GM21381 (cell line): ENCODE results near the gene TXNDC11.

Experiments used
- ATAC-seq: cut with Tn5 transposase; IDR thresholded peaks from one replicate; pipeline ENCODE4 v1.9.1; 2021; ENCODE audit warnings: mild to moderate bottlenecking, moderate library complexity; ENCODE audit not compliant: unreplicated experiment

TXNDC11 gene

DNA sequence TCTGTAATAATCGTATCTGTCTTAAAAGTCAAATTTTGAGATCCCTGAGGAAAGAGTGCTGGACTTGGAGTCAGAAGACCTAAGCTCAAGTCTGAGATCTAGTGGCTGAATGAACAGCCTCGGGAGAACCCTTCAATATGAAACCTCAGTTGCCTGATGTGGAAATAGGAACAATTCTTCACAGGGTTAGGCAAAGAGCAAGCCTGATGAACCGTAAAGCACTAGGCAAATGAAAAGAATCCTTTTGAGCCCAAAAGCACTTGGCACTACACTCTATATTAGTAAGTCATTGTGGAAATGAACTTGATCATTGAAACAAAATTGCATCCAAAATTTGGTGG, 20.2 kb downstream of the TXNDC11 start:
- ATAC-seq: no peak

DNA sequence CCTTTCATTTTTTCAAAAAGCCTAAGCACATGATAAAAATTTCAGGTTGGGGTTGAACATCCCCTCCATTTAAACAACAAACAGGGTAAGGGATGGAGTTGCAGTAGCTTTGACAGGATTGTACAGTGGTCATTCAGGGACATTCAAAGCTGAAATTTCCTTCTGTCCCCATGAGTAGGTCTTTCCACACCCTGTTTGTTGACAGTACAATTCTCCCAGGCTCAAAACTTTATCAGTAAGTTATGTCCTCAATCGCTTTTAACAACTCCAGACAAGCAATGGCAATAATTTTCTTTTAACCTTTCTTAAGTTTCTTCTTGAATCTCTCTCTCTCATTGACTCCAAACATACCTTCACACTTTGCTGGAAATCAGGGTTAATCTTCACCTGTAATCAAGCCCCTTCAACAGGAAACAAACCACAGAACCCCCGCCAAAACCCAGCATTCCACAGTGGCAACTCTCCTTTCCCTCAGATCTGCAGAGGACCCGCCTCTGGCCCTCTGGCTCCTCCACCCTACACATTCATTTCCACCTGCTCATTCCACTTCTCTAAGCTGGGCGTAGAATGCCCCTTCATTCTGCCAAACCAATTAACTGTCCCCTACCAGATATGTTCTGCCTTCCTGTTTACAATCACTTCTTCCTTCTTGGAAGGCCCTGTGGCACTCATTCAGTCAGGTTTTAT, 20.7 kb downstream of the TXNDC11 start:
- ATAC-seq: no peak

DNA sequence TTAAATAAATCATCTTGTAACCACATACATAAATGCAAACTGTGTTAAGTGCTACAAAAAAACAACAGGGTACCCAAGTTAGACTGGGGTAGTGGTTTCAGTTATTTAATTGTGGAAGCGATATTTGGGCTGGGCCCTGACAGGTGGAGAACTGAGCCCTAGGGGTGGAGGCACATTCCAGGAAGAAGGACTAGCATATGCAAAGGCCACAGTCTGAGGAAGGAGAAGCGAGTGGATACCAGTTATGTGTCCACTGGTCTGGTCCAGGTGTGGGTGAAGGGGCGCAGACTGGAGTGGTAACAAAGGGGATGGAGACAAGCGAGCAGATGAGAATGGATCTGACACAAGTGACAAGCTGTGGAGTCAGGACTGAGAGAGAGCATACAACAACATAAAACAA, 22.9 kb downstream of the TXNDC11 start:
- no peak for ATAC-seq

DNA sequence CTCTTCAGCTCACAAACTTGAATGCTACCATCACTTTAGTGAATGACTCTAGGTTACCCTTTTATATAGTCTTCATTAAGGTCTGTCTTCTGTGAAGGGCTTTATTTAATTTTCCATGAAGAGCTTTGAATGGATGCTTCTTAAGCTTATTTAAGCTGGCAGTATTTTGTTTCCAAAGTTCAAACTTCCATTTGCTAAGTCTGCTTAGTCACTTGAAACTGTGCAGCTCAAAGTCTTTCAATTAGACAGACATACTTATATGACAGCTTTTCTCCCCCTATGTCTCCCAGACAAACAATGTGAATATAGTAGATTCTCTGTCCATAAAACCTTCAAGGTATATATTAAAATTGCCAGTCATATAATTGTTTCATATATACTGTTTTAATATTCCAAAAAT, 23.5 kb downstream of the TXNDC11 start:
- ATAC-seq: no peak

DNA sequence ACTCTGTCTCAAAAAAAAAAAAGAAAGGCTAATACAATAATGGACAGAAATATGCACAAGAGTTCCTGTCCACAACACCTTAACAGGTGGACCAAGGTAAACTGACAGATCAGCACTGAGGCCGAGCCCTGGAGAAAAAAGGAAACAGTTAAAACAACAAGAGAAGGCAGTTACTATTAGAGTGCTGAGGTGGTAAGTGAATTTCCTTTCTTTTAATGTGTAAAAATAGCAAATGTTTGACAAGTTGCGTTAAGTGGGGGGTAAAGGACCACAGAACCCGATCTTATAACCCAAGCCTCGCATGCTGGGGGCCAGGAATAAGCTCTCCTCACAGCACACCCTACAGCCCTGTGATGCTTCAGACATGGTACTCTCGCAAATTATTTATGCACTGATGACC, 24.8 kb downstream of the TXNDC11 start:
- ATAC-seq: no peak

DNA sequence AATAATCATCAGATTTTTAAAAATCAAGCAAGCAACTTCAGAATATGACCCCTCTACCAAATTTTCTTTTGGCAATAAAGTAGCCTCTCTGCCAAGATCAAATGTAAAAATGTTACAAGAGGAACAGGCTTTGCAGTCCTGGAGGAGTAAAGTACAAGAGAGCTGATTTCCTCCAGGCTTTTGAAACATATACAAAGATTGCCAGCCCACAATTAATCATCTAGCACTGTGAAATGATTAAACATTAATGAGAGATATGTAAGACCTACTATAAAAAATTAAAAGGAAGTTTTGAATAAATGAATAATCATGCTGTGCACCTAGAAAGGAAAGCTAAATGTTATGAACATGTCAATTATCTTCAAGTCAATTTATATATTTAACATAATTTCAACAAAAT, 26.3 kb downstream of the TXNDC11 start:
- no peak for ATAC-seq

DNA sequence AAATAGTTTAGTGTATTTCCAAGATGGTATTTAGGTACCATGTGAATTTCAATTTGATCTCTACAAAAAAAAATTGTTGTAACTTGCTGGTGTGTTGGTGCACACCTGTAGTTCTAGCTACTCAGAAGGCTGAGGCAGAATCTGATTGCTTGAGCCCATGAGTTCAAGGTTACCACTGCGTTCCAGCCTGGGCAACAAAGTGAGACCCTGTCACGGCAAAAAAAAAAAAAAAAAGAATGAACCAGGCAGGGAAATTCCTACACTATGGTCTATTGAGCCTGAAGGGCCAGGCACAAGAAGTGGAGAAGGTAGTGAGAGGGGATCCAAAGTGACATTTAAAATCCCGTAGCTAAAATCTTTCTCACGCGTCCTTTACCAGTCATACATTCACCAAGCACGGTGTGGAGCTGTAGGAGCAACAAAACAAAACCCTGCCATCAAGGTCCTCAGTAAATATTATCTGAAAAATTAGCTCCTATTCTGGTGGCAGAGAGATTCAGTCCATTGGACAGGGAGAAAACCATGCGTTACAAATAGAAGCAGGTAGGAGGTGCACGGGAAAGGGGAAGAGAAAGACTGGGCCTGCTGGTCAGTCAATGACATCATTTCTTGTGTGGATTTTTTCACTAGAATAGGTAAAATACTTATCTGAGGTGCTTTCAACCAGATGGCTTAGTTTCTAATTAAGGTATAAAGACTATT, 27.3 kb downstream of the TXNDC11 start:
- no peak for ATAC-seq

DNA sequence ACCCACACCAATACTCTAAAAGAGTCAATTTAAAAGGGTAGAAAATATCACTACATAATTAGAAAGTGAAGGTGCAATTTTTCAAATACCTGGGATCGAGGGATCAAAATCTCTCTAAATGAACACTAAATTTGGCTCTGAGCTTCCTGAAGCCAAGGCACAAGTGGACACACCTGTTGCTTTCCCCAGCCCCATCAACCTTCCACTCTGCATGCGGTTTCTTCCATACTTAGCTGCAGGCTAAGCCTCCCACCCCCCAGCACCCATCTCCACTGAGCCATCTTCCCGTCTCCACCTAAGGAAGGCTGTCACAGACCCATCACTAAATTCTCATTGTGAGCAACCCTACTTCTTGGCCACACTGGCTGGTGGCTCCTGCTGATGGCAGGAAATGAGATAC, 30.5 kb downstream of the TXNDC11 start:
- ATAC-seq: no peak

DNA sequence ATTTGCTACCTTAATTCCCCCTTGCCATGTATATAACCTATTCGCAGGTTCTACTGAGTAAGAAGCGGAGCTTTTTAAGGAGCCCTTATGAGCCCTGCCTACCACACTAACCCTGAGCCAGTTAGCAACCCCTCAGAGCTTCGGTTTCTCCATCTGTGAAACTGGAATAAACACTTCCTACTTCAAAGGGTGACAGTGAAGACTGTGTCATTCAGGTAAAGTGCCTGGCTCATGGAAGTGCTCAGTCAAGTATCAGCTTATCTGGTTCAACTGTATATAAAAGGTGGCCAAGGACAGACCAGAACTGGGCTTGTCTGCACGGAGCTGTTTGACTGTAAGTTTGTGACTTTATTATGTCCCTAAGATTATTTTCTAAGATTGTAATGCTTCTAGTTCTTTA, 31.0 kb downstream of the TXNDC11 start:
- no peak for ATAC-seq

DNA sequence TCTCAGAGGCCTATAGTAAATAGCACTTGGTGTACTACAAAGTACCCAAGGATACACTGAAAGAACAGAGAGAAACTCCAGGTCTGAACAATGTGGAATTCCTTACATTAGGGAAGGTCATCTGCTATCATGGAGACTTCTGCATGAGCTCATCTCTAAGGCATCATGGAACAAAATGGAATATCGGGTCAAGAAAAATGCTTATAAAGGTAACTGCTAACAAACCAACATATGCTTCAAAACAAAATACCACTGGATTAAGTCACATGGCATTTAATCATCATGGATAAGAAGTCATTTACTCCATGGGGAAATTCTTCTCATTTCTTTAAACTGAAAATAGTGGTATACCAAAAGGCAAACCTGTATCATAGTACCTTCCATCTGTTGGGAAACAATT, 34.2 kb downstream of the TXNDC11 start:
- no peak for ATAC-seq

DNA sequence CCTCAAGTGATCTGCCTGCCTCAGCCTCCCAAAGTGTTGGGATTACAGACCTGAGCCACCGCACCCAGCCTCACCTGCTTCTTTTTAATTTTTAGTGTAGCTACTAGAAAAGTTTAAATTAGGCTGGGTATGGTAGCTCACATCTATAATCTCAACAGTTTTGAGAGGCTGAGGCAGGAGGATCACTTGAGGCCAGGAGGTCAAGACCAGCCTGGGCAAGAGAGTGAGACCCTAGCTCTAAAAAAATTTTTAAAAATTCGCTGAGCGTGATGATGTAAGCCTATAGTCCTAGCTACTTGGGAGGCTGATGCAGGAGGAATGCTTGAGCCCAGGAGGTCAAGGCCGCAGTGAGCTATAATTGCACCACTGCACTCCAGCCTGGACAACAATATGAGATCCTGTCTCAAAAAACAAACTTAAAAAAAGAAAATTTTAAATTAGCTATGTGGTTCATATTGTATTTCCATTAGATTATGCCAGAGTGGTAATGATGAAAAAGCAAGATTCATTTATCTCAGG, 34.9 kb downstream of the TXNDC11 start:
- ATAC-seq: no peak

DNA sequence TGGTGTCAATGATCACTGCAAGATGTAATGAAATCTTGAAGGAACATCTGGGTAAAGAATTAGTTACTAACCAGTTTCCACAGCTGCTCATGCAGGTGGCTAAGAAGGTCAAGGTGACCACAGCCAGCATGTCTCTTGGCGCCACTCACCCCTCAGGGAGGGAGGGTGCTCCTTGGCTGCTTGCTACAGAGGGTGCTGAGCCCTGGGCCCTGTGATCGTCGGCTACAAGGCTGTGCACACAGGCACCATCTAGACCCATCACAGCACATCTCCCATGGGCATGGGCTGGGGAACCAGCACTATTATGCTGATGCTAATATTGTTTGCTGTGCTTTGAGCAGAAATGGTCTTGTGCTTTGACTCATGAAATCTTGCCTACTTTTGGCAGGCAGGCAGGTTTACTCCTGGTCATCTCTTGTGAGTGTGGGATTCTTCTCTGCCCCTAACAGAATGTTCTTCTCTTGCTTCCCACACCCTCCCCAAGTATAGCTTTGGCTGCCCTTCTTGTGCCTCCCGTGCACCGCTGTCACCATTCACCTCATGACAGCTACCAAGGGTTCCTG, 36.4 kb downstream of the TXNDC11 start:
- no peak for ATAC-seq

DNA sequence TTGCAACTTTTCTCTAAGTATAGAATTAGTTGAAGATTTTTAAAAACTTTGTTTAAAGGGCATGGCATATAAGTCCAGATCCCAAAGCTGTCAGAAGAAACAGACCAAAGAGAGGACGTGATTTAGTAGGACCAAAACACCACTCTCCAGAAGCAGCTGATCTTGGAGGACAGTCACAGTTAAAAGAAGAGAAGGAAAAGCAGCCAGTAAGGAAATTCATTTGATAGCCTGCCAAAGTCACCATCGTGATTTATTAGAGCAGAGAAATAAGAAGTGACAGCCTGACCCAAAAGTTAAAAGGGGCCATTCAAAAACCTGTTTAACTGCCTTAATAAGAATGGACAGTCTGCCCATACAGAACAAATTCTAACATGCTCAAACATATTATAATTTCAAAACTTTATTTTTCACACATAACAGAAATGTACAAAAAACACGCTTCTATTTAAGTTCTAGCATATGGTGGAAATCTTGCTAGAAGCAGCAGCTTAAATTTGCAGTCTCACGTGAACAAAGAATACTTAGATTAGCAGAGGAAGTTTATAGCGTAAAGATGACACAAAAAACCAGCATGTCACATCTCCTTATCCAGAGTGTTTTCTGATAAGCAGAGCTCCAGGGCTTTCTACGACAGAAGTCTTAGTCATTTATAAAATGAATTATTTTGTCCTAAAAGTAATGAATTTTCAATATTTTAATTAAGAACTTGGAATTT, 37.2 kb downstream of the TXNDC11 start:
- ATAC-seq: no peak

DNA sequence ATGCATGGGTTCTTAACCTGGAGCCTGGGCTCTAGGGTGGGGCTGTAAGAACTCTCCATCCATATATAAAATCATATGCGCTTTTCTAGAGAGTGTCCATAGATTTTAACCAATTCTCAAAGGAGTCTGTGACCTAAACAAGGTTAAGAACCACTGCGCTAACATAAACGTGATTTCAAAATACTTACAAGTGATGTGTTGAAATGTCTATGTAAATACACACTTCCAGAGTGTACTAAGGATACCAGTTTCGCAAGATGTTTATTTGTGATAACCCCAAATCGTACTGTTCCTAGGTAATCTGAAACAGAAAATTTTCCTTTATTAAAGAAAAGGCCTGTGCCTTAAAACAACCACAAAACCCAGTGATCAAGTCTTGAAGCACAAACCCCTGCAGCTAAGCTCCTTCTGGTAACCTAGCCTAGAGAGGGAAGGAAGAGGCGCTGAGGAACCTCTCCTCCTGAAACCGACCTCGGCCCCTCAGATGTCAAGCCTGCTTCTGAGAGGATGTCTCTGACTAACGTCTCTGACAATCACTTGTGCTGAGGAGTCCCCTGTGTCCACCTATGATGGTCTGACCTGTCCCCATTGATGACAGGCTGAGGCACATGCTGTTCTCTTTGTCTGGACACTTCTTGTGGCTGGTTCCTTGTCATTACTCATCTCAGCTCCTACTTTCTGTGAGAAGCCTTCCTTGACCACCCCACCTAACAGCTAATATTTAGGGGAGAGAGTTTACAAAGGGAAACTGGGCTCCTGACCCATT, 42.2 kb downstream of the TXNDC11 start:
- ATAC-seq: no peak

DNA sequence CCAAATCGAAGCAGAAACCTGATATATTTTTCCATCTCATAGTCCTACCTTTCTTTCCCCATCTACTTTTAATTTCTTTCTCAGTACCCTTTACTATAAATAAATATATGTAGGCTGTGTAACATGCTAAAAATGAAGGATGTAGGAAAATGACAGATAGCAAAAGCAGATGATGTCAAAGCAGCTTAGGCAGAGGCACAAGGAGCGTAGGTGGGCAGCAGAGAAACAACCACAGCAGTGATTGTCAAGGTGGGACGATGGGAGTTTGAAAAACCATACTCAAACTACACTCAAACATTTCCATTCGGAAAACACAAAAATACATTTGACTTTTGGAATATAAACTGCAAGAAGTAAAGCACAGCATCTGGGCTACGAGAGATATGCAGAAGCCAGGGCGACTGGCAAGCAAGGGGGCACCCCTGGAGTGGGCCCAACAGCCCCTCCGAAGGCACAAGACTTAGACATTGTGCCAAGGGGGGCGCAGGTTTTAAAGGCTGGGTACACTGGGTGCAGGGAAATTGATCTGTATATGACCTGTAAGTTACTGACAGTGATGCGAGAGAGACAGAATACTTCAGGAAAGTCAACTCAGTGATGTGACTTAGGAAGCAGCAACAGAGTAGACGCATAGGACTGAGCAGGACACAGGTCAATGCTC, 43.3 kb downstream of the TXNDC11 start:
- no peak for ATAC-seq

DNA sequence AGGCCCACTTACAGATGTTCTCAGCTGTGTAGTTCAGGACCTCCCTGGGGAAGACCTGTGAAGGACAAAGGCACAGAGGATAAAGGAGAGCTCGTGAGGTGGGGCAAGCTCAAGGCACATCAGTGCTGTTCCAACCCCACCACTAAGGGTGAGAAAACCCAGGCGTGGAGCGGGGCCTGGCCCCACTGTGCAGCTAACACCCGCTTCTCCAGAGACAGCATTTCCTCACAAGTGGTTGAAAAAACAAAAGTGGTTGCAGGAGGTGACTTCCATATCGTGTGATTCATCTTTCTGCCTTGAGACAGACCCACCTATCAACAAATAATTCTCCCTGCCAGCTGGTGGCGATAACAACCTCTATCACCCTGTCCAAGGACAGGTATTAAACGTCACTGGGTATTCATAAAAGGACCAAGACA, 44.4 kb downstream of the TXNDC11 start:
- no peak for ATAC-seq

DNA sequence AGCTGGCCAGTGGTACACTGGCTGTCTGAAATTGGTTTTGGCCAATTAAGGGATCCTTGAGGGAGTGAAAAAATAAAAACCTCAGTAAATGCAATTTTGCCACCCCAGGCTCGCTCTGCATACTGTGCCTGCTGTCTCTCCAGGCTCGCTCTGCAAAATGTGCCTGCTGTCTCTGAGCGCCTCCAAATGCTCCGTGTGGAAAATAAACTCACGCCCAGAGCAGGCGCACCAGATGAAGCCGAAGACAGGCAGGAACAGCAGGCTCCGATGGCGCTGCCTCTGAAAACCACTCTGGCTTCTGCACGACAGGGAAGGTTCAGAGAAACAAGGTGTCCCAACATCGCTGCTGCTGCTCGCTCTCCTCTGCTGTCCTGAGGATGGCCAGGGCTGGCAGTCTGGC, 45.3 kb downstream of the TXNDC11 start:
- no peak for ATAC-seq

DNA sequence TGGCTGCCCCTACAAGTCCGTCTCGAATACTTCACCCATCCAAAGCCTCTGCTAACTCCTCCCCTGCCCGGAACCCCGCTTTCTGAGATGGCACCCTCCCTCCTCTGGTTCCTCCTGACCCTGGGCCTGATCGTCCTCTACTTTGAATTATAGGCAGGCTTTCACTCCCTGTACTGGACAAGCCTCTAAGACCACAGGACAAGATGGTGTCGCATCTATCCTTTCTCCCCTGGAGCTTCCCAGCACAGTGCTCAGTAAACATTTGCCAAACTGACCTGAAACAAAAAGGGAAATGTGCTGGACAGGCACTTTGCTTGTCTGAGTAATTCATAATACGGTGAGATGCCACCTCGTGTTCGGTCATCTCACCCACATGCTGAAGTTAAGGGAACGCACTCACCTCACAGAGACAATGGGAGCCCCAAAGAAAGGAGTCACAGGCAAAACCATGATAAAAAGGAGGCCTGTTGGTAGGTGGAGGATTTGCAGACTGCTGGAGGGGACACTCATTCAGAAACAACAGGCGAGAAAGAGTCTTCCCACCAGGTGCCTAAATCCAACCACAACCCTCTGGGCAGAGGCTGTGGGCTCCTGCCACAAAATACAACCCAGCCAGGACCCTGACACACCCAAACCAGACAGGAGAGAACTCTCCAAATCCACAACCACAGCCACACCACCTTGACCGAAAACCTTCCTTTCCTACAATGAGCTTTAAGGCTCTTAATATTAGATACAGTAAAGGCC, 46.2 kb downstream of the TXNDC11 start:
- ATAC-seq: no peak

DNA sequence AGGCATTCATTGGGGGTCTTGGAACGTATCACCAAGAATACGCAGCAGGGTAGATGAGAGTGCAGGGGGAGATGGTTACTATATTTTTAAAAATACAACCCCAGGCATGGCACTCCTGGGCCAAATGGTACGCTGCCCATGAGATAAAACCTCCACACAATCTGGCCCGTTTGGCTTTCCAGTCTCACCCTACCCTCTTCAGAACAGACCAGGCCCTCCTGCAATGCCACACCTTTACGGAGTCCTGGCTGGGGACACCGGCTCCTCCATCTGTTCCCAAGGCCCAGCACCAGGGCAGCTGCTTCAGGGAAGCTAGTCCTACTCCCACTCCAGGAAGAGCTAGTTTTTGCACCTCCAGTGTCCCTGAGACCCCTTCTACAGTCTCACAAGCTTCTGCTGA, 50.0 kb downstream of the TXNDC11 start:
- ATAC-seq: no peak

DNA sequence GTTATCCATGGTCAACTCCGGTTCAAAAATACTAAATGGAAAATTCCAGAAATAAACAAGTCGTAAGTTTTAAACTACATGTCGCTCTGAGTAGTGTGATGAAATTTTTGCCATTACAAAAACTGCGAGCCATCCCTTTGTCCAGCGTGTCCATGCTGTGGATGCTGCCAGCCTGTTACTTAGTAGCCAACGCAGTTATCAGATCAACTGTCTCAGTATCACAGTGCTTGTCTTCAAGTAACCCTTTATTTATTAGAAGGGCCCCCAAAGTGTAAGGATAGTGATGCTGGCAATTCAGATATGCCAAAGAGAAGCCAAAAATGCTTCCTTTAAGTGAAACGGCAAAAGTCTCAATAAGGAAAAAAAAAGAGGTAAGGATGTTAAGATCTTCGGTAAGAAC, 50.5 kb downstream of the TXNDC11 start:
- ATAC-seq: no peak
